LNCAP (cell line): ENCODE results near the gene EOLA1.

Source experiments
- TF ChIP-seq, protein P1 (sequence below): fragments of 450-650 bp; IDR thresholded peaks from 2 replicates; pipeline ENCODE4 v1.5.1; 2017; ENCODE audit warnings: mild to moderate bottlenecking

Gene EOLA1

DNA sequence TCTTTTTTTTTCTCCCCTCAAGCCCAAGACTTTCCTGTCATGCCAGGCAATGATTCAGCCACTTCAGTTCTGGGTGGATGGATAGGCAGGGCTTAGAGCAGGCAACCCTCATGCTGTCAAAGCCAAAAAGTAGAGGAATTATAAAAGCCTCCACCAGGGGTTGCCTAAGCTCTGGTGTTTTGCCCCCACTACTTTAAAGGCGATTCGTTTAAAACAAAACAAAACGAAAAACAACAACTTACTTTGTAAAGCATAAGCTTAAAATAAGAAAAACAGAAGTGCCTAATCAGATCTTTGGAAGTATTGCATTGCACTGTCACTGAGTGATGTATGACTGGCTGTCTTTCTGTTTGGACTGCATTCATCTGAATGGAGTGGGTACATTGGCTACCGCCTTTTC is 30.4 kb upstream of the EOLA1 start:
- TF ChIP-seq, protein P1, sequence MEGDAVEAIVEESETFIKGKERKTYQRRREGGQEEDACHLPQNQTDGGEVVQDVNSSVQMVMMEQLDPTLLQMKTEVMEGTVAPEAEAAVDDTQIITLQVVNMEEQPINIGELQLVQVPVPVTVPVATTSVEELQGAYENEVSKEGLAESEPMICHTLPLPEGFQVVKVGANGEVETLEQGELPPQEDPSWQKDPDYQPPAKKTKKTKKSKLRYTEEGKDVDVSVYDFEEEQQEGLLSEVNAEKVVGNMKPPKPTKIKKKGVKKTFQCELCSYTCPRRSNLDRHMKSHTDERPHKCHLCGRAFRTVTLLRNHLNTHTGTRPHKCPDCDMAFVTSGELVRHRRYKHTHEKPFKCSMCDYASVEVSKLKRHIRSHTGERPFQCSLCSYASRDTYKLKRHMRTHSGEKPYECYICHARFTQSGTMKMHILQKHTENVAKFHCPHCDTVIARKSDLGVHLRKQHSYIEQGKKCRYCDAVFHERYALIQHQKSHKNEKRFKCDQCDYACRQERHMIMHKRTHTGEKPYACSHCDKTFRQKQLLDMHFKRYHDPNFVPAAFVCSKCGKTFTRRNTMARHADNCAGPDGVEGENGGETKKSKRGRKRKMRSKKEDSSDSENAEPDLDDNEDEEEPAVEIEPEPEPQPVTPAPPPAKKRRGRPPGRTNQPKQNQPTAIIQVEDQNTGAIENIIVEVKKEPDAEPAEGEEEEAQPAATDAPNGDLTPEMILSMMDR, result no peak

DNA sequence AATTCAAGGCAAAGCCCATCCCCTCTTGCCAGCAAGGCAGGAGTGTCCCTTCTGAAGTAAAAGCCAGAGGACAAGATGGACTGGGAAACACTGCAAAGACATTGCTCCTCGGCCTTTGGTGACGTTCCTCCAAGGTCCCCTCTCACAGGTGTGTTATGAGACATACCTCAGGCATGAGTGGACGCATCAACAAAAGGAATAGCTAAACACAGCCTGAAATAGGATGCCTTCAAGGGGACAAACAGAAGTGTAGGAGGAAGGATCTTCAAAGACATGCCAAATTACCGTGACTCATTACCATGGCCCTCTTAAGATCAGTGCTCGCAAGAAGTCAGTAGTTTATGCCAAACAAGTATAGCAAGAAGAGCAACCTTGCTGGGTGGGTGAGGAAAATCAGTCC is 29.7 kb upstream of the EOLA1 start:
- TF ChIP-seq, protein P1, result no peak

DNA sequence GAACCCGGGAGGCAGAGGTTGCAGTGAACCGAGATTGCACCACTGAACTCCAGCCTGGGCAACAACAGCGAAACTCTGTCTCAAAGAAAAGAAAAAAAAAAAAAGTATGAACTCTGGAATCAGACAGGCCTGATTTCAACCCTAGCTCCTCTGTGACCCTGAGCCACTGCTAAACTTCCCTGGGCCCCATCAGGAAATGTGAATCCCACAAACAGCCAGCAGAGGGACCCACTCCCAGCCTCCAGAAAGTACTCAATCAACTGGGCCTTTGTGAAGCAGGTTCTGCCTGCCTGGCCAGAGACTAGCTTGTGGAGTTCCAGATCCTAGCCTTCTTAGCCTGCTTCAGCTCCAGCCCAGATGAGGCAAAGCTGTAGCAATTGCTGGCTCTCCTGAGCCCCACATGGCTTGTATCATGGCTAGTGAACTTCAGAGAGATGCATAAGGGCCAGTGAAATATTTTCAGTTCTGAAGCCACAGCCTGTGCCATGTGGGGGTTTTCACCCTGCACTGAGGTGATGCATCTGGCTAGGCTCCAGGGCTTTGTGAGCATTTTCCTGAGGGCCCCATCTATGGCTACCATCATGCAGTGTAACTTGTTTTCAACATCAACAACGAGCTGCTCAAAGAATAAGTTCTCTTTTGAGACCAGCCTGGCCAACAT is 28.5 kb upstream of the EOLA1 start:
- TF ChIP-seq, protein P1, result peak; percentile 54

DNA sequence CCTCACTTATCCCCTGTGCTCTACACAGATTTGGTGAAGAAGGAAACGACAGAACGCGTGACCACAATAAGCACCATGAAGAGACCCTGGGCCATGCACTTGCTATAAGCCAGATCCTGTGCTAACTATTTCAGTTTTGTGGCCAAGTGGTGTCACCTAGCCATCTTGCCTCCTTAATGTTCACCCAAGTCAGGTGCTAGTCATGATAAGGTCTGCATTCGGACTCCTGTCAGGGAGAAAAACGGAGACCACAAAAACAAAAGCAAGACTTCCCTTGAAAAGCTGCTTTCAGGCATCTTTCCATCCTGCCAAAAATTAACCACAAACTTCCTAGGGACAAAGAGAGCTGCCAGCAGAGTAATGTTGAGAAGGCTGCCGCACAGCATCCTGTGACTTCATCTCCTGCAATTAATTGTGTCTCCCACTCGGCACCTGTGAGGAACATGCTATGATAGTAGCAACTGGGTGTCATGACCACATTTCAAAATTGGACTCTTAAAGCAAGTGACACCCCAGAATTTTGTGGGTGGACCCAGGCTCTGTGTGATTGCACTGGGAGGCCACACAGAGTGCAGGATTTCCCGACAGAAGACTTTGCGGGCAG is 26.9 kb upstream of the EOLA1 start:
- TF ChIP-seq, protein P1, result no peak

DNA sequence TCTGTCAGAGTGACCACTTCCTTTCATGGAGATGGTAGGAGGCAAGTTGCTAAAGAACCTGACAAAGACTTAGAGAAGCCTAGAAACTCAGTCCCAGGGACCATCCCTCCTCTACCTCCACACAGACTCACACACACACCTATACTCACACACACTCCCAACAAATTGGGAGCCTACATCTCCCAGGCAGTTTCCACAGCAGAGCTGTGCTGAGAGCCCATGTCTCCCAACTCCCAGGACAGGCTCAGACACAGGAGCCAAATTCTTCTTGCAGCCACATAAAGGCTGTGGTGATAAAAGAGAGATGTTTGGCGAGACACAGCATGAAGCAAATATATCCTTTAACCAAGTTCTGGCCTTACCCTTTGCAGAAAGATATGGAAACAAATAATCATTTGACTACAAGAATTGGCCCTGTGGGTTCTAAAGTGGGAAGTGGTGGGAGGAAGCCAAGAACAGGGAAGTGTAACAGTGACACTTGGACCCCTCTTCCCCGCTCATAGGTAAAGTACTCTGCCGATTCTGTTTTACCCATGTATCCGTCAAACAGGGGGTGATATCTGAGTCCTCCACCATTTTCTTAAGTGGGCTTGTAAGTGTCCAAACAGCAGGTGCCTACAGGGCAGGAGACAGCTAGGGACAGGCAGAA is 24.7 kb upstream of the EOLA1 start:
- TF ChIP-seq, protein P1, result no peak

DNA sequence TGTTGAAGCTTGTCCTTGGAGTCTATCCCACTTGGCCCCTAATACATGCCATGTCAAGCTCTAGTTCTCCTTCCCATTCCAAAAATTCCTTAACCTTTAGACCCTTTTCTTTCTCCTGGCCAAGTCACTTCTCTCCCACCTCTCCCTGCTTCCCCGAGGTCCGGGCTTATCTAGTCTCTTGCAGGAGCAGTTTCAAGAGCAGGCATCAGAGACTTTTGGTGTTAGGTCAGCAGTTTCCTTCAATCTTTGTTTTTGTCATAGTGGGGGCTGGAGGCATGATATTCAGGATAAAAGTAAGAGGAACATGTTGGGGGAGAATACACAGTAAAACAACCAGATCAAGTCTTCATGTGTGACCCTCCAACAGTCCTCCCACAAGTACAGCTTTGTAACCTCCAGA is 24.2 kb upstream of the EOLA1 start:
- TF ChIP-seq, protein P1, result no peak

DNA sequence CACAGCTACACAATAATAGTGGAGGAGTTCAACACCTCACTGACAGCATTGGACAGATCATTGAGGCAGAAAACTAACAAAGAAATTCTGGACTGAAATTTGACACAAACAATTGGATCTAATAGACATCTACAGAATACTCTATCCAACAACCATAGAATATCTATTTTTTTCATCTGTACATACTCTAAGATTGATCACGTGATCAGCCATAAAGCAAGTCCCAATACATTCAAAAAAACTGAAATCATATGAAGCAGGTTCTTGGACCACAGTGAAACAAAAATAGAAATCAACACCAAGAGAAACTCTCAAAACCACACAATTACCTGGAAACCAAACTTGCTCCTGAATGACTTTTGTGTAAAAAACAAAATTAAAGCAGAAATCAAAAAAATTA is 23.5 kb upstream of the EOLA1 start:
- TF ChIP-seq, protein P1, result no peak
